HG03439 (cell line): ENCODE data around the gene OR5AU1.
"Not testable (repeated sequence)": the region's sequence is repeated elsewhere in the genome, so short reads cannot be mapped to it uniquely, and the experiment has no call there.

Experiments
- ATAC-seq: cut with Tn5 transposase; IDR thresholded peaks from one replicate; pipeline ENCODE4 v1.9.1; 2021; ENCODE audit warnings: mild to moderate bottlenecking, moderate library complexity; ENCODE audit not compliant: unreplicated experiment

The OR5AU1 gene

GRCh38 chr14:21182166-21182565 lies 26.3 kb upstream of the OR5AU1 start:
- ATAC-seq = no peak

DNA sequence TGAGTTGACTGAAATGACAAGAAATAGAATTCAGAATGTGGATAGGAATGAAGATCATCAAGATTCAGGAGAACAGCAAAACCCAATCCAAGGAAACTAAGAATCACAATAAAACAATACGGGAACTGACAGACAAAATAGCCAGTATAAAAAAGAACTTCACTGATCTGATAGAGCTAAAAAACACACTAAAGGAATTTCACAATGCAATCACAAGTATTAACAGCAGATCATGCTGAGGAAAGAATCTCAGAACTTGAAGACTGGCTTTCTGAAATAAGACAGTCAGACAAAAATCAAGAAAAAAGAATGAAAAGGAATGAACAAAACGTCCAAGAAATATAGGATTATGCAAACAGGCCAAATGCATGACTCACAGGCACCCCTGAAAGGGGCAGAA lies 15.3 kb upstream of the OR5AU1 start:
- no peak for ATAC-seq

GRCh38 chr14:21169573-21169972 lies 13.7 kb upstream of the OR5AU1 start:
- no peak for ATAC-seq

DNA sequence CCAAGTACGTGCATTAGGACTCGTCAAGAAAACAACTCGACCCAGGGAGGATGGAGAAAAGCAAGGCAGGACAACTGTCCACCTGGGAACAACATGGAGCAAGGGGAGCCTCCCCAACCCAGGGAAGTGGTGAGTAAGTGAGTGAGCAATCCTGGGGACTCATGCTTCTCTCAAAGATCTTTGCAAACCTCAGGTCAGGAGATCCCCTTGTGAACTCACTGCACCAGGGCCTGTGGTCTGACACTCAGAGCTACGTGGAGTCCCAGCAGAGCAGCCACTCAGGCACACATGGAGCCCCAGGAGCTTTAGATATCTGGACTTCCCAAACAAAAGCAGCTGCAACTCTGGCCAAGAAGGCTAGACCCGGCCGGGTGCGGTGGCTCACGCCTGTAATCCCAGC lies 12.2 kb upstream of the OR5AU1 start:
- ATAC-seq = no peak

DNA sequence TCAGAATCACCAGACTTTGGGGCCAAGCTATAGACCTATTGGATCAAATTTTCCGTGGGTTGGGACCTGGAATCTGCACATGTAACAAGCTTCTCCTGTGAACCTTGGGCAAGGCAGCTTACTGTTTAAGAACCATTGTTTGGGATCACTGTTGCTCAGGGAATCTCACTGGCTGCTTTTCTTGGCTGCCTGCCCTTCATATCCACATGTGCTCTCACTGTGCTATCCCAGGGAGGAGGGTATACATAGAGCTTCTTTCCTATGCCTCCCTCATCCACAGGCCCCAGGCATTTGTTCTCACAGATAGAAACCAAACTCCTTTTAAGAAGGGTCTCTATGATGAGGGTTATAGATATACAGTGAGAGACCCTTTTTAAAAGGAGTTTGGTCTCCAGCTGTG lies 9.8 kb upstream of the OR5AU1 start:
- ATAC-seq = not testable (repeated sequence)

- not testable (repeated sequence) for ATAC-seq
Observed at GRCh38 chr14:21165002-21165605, 9.2 kb upstream of the OR5AU1 start.

GRCh38 chr14:21163871-21164291 lies 8.0 kb upstream of the OR5AU1 start:
- ATAC-seq = no peak

DNA sequence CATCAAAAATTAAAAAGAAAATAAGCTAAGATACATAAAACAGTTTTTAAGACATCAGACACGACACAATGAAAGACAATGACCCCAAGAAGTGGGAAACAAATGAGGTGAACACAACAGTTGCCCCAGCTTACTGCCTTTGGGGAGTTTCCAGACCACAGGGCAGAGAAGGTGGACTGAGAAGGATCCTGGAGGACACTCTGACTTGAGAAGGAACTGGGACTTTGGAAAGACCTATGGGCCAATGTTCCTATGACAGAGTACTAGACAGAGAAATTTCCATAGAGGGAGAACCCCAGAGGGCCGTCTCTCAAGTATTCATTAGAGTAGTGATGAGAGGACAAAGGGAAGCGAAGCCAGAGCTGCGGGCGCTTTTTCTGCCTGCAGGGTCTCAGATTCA lies 6.2 kb upstream of the OR5AU1 start:
- no peak for ATAC-seq

GRCh38 chr14:21160061-21160610 lies 4.3 kb upstream of the OR5AU1 start:
- no peak for ATAC-seq

- ATAC-seq = not testable (repeated sequence)
Observed at GRCh38 chr14:21158175-21158574, 2.3 kb upstream of the OR5AU1 start.

DNA sequence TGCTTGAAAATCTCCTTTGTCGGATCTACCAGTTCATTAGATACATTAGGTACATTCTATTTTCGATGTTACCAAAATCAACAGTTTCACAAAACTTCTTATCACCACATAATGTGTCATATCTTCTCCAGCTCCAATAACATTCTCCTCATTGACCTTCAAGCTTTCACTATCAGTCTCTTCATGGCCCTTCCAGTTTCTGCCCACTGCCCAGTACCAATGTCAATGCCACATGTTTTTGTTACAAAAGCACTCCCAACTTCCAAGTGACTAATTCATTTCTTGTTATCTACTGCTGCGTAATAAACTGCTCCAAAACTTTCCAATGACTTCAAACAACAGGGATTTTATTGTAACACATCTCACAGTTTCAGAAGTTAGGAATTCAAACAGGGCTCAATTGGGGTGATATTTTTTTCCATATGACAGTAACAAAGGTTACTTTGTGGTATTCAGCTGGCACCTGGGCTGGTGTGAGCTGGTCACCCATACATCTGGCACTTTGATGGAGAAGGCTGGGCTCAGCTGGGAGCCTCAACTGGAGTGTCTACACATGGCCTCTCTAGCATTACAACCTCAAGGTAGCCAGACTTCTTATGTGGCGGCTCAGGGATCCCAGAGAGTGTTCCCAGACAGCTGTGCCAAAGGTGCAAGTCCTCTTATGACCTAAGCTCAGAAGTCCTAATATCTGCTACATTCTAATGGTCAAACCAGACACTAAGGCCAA lies 6.1 kb downstream of the OR5AU1 start:
- ATAC-seq = no peak

DNA sequence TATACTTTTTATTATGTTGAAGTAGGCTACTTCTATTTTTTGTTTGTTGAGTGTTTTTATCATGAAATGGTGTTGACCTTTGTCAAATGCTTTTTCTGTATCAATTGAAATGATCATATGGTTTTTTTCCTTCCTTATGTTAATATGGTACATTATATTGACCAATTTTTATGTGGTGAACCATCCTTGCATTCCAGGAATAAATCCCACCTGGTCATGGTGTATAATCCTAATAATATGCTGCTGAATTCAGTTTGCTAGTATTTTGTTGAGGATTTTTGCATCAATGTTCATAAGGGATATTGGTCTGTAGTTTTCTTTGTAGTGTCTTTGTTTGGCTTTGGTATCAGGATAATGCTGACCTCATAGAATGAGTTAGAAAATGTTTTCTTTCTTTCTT lies 10.4 kb downstream of the OR5AU1 start:
- no peak for ATAC-seq

DNA sequence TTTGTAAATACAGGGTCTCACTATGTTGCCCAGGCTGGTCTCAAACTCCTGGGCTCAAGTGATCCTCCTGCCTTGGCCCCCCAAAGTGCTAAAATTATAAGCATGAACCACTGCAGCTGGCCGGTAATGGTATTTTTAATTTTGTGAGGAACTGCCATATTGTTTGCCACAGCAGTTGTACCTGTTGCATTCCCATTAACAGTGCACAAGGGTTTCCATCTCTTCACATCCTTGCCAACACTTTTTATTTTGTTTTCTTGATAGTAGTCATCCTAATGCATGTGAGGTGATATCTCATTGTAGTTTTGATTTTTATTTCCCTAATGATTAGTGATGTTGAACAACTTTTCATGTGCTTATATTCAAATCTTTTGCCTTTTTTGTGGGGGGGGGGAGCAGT lies 13.5 kb downstream of the OR5AU1 start:
- ATAC-seq = no peak

- no peak for ATAC-seq
Observed at GRCh38 chr14:21136024-21136423, 19.8 kb downstream of the OR5AU1 start.

DNA sequence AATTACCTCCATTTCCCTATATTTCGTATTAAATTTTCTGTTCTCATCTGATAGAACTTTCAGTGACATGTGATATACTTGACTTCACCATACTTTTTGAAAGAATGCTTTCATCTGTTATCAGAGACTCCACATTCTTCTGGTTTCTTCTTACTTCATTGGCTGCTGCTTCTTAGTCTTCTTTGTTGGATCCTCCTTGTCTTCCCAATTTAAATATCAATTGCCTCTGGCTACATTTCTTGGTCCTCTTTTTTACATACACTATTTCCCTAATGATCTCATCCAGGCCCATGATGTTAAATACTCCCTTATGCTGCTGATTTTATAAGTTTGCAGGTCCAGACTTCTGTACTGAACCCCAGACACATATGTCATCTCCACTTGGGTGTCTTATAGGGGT lies 22.0 kb downstream of the OR5AU1 start:
- no peak for ATAC-seq

GRCh38 chr14:21123429-21123828 lies 32.4 kb downstream of the OR5AU1 start:
- no peak for ATAC-seq

DNA sequence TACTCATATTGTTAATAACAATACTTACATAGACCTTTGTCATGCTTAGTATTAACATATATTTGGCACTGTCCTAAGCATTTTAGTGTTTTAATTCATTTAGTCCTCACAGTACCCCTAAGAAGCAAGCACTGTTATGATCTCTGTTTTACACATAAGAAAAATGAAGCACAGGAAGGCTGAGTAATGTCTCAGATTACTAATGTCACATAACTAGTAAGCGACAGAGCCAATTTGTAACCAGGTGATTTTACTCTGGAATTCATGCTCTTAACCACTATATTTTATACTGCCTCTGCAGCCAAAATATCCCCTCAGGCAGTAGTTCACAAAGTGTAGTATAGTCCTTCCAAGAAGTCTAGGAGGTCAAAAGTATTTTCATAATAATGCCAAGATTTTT lies 34.7 kb downstream of the OR5AU1 start:
- no peak for ATAC-seq

- no peak for ATAC-seq
Observed at GRCh38 chr14:21120686-21121085, 35.2 kb downstream of the OR5AU1 start.

GRCh38 chr14:21118933-21119332 lies 36.9 kb downstream of the OR5AU1 start:
- no peak for ATAC-seq

- ATAC-seq = no peak
Observed at GRCh38 chr14:21113369-21113768, 42.5 kb downstream of the OR5AU1 start.

DNA sequence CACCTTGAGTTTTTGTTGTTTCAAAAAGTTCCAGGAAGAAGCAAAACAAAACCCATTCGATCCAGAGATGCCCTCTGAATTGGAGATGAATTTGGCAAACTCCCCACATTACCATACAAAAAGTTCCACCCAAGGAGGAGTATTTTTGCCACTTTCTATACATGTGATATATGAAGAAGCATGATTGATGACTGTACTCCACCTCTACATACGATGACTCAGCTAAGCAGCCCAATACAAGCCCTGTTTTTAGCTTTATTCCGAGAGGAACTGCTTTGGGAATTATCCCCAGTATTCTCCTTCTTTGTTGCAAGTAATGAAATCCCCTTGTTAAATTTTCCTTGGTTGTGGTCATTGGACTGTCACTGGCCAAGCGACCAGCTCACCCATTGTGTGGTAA lies 43.6 kb downstream of the OR5AU1 start:
- ATAC-seq = no peak

GRCh38 chr14:21109377-21110138 lies 46.3 kb downstream of the OR5AU1 start:
- ATAC-seq = peak; percentile 35
